Osteocyte (in vitro differentiated cells): ENCODE measurements around the gene CNDP1. TPM values are rescaled to one million over a fixed set of nuclear protein-coding genes. Genes with fewer than 3 reads are reported as not detected.

Source experiments
- DNase-seq: peaks from one replicate; pipeline ENCODE4 v3.0.0; 2021; ENCODE audit warnings: mixed read lengths; ENCODE audit not compliant: unreplicated experiment; ENCODE audit errors: extremely low spot score
- H3K27ac Mint-ChIP-seq: one replicate; pipeline ENCODE4 v1.8.0; 2021; ENCODE audit warnings: mild to moderate bottlenecking, mixed read lengths; ENCODE audit not compliant: unreplicated experiment
- H3K27me3 Mint-ChIP-seq: one replicate; pipeline ENCODE4 v1.8.0; 2021; ENCODE audit warnings: mixed read lengths; ENCODE audit not compliant: unreplicated experiment
- H3K36me3 Mint-ChIP-seq: one replicate; pipeline ENCODE4 v1.8.0; 2021; ENCODE audit warnings: mixed read lengths; ENCODE audit not compliant: unreplicated experiment
- H3K4me1 Mint-ChIP-seq: one replicate; pipeline ENCODE4 v1.8.0; 2021; ENCODE audit warnings: mixed read lengths; ENCODE audit not compliant: unreplicated experiment
- H3K4me3 Mint-ChIP-seq: one replicate; pipeline ENCODE4 v1.8.0; 2021; ENCODE audit warnings: mild to moderate bottlenecking, moderate library complexity, mixed read lengths; ENCODE audit not compliant: unreplicated experiment
- H3K9me3 Mint-ChIP-seq: one replicate; pipeline ENCODE4 v1.8.0; 2021; ENCODE audit warnings: mixed read lengths; ENCODE audit not compliant: unreplicated experiment
- CTCF ChIP-seq: fragments of 200-600 bp; sonication (generic); IDR thresholded peaks from 2 replicates; pipeline ENCODE4 v1.5.0; 2021; ENCODE audit warnings: antibody characterized with exemption, mild to moderate bottlenecking, moderate library complexity
- total RNA-seq: library from RNA; stranded (reverse); gene quantifications from 2 replicates; pipeline ENCODE4 v1.2.1, GENCODE V29; 2021

The CNDP1 gene
- total RNA-seq, 1 donor from 2014 or later = not detected

- DNase-seq = no peak
- Mint-ChIP-seq H3K4me1 (no peaks in the 10 kb centered on the region), H3K27ac (no peak overlapping the region), H3K4me3 (no peak overlapping the region), H3K9me3 (no peaks in the 10 kb centered on the region), H3K27me3 (no peaks in the 10 kb centered on the region), H3K36me3 (no peaks in the 10 kb centered on the region)
- no peak for TF ChIP-seq CTCF
Measured at GRCh38 chr18:74570266-74570665, 36.0 kb downstream of the CNDP1 start.

GRCh38 chr18:74571895-74572680 is 37.8 kb downstream of the CNDP1 start:
- H3K27ac Mint-ChIP-seq = no peak overlapping the region
- TF ChIP-seq CTCF = no peak

GRCh38 chr18:74573053-74573452 is 38.8 kb downstream of the CNDP1 start:
- Mint-ChIP-seq H3K27ac (no peak overlapping the region), H3K27me3 (peaks cover 3% of the 10 kb centered on the region), H3K36me3 (no peaks in the 10 kb centered on the region), H3K4me1 (no peaks in the 10 kb centered on the region), H3K9me3 (no peaks in the 10 kb centered on the region), H3K4me3 (no peak overlapping the region)
- no peak for TF ChIP-seq CTCF
- no peak for DNase-seq

More at GRCh38 chr18:74571895-74572680, 37.8 kb downstream of the CNDP1 start:
- no peak overlapping the region for H3K4me3 Mint-ChIP-seq
- no peaks in the 10 kb centered on the region for H3K9me3 Mint-ChIP-seq
- H3K4me1 Mint-ChIP-seq = no peaks in the 10 kb centered on the region
- no peaks in the 10 kb centered on the region for H3K36me3 Mint-ChIP-seq
- no peak for DNase-seq
- no peaks in the 10 kb centered on the region for H3K27me3 Mint-ChIP-seq

- H3K27ac Mint-ChIP-seq = no peak overlapping the region
- no peaks in the 10 kb centered on the region for H3K4me1 Mint-ChIP-seq
- H3K36me3 Mint-ChIP-seq = no peaks in the 10 kb centered on the region
- no peaks in the 10 kb centered on the region for H3K9me3 Mint-ChIP-seq
- peaks cover 12% of the 10 kb centered on the region for H3K27me3 Mint-ChIP-seq
- DNase-seq = no peak
- H3K4me3 Mint-ChIP-seq = no peak overlapping the region
- TF ChIP-seq CTCF = no peak
Measured at GRCh38 chr18:74574916-74575315, 40.6 kb downstream of the CNDP1 start.

- no peak for DNase-seq
- Mint-ChIP-seq H3K36me3 (no peaks in the 10 kb centered on the region), H3K4me1 (no peaks in the 10 kb centered on the region), H3K27ac (no peak overlapping the region), H3K4me3 (no peak overlapping the region), H3K9me3 (no peaks in the 10 kb centered on the region), H3K27me3 (peaks cover 16% of the 10 kb centered on the region)
- TF ChIP-seq CTCF = no peak
Measured at GRCh38 chr18:74577019-74577418, 42.7 kb downstream of the CNDP1 start.
